A549 (cell line): ENCODE data around the gene RIN2.
"Not testable (repeated sequence)": the region's sequence is repeated elsewhere in the genome, so short reads cannot be mapped to it uniquely, and the experiment has no call there.

ENCODE experiments used
- CBX8 ChIP-seq: fragments of 200-600 bp; sonication (generic); IDR thresholded peaks from 2 replicates; pipeline ENCODE4 v1.6.1; 2016
- CEBPB ChIP-seq, 2 experiments: fragments of >200 bp in 1 of 2; sonication (Bioruptor Twin) in 1 of 2; formaldehyde crosslinking in 1 of 2; IDR thresholded peaks; 2 replicates each; pipeline ENCODE4 v1.6.1; 2012 to 2016
- CHD2 ChIP-seq: fragments of 150-350 bp; IDR thresholded peaks from 2 replicates; pipeline ENCODE4 v1.6.1; 2014; ENCODE audit warnings: low read length; ENCODE audit not compliant: partially characterized antibody
- EP300 ChIP-seq, 2 experiments: fragments of >200 bp; sonication (Bioruptor Twin); formaldehyde crosslinking; IDR thresholded peaks; 2 replicates in 1 of 2; 3 replicates in 1 of 2; pipeline ENCODE4 v1.6.1; 2016 to 2017
- NFE2L2 ChIP-seq: fragments of 150-350 bp; conservative IDR thresholded peaks from 2 replicates; pipeline ENCODE4 v1.6.1; 2014; ENCODE audit warnings: low read length
- POLR2A ChIP-seq: IDR thresholded peaks from 2 replicates; pipeline ENCODE4 v1.6.1; 2012; ENCODE audit warnings: mild to moderate bottlenecking, low read length
- RFX5 ChIP-seq: fragments of 450-650 bp; IDR thresholded peaks from 2 replicates; pipeline ENCODE4 v1.7.1; 2014; ENCODE audit warnings: antibody characterized with exemption, mild to moderate bottlenecking, moderate library complexity
- RNF2 ChIP-seq: fragments of 200-600 bp; sonication (generic); IDR thresholded peaks from 2 replicates; pipeline ENCODE4 v1.6.1; 2016; ENCODE audit warnings: low read depth, mild to moderate bottlenecking, antibody characterized with exemption, moderate library complexity, borderline replicate concordance
- TF ChIP-seq, protein P1 (sequence below): fragments of >200 bp; sonication (Bioruptor Twin); formaldehyde crosslinking; IDR thresholded peaks from 3 replicates; pipeline ENCODE4 v1.5.1; 2016
- TF ChIP-seq, protein P2 (sequence below): IDR thresholded peaks from 2 replicates; pipeline ENCODE4 v1.6.1; 2012; ENCODE audit warnings: low read depth, borderline replicate concordance
- TF ChIP-seq, protein P3 (sequence below): fragments of 450-650 bp; IDR thresholded peaks from 2 replicates; pipeline ENCODE4 v1.6.1; 2014; ENCODE audit warnings: antibody characterized with exemption
- TF ChIP-seq, protein P4 (sequence below): IDR thresholded peaks from 2 replicates; pipeline ENCODE4 v1.6.1; 2012
- TF ChIP-seq, protein P5 (sequence below): fragments of >200 bp; sonication (Bioruptor Twin); formaldehyde crosslinking; IDR thresholded peaks from 3 replicates; pipeline ENCODE4 v1.6.1; 2016
- TF ChIP-seq, protein P6 (sequence below): fragments of 200-600 bp; sonication (generic); IDR thresholded peaks from 2 replicates; pipeline ENCODE4 v1.6.1; 2016; ENCODE audit warnings: antibody characterized with exemption, mild to moderate bottlenecking, moderate library complexity

DNA sequence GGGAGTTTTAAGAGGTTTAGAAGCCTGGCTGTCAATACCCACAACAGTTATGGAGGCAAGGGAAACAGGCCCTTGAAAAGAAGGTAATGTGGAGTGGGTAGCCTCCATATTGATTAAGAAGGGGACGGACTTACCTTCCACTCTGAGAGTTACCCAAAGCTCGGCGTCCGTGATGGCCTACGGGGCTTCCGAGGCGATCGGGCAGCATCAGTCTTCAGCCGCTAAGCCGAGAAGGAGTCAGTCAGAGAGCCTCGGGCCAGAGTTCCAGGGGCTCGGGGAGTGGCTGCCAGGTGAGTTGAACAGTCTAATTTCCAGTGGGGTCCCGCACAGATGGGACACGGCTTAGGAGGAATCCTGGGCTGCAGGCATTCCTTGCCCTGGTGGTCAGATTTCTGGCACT, 3.9 kb upstream of the RIN2 start:
- TF ChIP-seq, protein P1, sequence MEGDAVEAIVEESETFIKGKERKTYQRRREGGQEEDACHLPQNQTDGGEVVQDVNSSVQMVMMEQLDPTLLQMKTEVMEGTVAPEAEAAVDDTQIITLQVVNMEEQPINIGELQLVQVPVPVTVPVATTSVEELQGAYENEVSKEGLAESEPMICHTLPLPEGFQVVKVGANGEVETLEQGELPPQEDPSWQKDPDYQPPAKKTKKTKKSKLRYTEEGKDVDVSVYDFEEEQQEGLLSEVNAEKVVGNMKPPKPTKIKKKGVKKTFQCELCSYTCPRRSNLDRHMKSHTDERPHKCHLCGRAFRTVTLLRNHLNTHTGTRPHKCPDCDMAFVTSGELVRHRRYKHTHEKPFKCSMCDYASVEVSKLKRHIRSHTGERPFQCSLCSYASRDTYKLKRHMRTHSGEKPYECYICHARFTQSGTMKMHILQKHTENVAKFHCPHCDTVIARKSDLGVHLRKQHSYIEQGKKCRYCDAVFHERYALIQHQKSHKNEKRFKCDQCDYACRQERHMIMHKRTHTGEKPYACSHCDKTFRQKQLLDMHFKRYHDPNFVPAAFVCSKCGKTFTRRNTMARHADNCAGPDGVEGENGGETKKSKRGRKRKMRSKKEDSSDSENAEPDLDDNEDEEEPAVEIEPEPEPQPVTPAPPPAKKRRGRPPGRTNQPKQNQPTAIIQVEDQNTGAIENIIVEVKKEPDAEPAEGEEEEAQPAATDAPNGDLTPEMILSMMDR, result not testable (repeated sequence)
- TF ChIP-seq POLR2A; CHD2; EP300 (IDR thresholded peaks at IDR 0.05); NFE2L2; RFX5; CBX8; CEBPB (IDR thresholded peaks at IDR 0.05); RNF2: not testable (repeated sequence)
- TF ChIP-seq, protein P2, sequence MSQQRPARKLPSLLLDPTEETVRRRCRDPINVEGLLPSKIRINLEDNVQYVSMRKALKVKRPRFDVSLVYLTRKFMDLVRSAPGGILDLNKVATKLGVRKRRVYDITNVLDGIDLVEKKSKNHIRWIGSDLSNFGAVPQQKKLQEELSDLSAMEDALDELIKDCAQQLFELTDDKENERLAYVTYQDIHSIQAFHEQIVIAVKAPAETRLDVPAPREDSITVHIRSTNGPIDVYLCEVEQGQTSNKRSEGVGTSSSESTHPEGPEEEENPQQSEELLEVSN, result not testable (repeated sequence)
- TF ChIP-seq, protein P3, sequence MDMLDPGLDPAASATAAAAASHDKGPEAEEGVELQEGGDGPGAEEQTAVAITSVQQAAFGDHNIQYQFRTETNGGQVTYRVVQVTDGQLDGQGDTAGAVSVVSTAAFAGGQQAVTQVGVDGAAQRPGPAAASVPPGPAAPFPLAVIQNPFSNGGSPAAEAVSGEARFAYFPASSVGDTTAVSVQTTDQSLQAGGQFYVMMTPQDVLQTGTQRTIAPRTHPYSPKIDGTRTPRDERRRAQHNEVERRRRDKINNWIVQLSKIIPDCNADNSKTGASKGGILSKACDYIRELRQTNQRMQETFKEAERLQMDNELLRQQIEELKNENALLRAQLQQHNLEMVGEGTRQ, result not testable (repeated sequence)
- TF ChIP-seq, protein P4, sequence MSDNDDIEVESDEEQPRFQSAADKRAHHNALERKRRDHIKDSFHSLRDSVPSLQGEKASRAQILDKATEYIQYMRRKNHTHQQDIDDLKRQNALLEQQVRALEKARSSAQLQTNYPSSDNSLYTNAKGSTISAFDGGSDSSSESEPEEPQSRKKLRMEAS, result not testable (repeated sequence)
- TF ChIP-seq, protein P5, sequence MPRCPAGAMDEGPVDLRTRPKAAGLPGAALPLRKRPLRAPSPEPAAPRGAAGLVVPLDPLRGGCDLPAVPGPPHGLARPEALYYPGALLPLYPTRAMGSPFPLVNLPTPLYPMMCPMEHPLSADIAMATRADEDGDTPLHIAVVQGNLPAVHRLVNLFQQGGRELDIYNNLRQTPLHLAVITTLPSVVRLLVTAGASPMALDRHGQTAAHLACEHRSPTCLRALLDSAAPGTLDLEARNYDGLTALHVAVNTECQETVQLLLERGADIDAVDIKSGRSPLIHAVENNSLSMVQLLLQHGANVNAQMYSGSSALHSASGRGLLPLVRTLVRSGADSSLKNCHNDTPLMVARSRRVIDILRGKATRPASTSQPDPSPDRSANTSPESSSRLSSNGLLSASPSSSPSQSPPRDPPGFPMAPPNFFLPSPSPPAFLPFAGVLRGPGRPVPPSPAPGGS, result not testable (repeated sequence)
- TF ChIP-seq, protein P6, sequence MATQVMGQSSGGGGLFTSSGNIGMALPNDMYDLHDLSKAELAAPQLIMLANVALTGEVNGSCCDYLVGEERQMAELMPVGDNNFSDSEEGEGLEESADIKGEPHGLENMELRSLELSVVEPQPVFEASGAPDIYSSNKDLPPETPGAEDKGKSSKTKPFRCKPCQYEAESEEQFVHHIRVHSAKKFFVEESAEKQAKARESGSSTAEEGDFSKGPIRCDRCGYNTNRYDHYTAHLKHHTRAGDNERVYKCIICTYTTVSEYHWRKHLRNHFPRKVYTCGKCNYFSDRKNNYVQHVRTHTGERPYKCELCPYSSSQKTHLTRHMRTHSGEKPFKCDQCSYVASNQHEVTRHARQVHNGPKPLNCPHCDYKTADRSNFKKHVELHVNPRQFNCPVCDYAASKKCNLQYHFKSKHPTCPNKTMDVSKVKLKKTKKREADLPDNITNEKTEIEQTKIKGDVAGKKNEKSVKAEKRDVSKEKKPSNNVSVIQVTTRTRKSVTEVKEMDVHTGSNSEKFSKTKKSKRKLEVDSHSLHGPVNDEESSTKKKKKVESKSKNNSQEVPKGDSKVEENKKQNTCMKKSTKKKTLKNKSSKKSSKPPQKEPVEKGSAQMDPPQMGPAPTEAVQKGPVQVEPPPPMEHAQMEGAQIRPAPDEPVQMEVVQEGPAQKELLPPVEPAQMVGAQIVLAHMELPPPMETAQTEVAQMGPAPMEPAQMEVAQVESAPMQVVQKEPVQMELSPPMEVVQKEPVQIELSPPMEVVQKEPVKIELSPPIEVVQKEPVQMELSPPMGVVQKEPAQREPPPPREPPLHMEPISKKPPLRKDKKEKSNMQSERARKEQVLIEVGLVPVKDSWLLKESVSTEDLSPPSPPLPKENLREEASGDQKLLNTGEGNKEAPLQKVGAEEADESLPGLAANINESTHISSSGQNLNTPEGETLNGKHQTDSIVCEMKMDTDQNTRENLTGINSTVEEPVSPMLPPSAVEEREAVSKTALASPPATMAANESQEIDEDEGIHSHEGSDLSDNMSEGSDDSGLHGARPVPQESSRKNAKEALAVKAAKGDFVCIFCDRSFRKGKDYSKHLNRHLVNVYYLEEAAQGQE, result not testable (repeated sequence)
